ENCODE data around the gene PRPF8. TPM values are rescaled to one million over a fixed set of nuclear protein-coding genes. Genes with fewer than 3 reads are reported as not detected.
"Not testable (repeated sequence)": the region's sequence is repeated elsewhere in the genome, so short reads cannot be mapped to it uniquely, and the experiment has no call there.

The PRPF8 gene
- total RNA-seq, 1 donor from 2014 or later: 79.6 TPM

GRCh38 chr17:1688405-1688804, 3.7 kb upstream of the PRPF8 start:
- not testable (repeated sequence) for DNase-seq

- DNase-seq: no peak
These were observed 1.4 kb upstream of the PRPF8 start for GRCh38 chr17:1686086-1686485.

GRCh38 chr17:1683459-1683858, 1.2 kb downstream of the PRPF8 start:
- DNase-seq: no peak

- DNase-seq: no peak
These were observed 8.3 kb downstream of the PRPF8 start for GRCh38 chr17:1676401-1676800.

- DNase-seq: peak; percentile 30
These were observed 11.5 kb downstream of the PRPF8 start for GRCh38 chr17:1673041-1673785.

- not testable (repeated sequence) for DNase-seq
These were observed 20.7 kb downstream of the PRPF8 start for GRCh38 chr17:1663934-1664333.

- no peak for DNase-seq
These were observed 23.6 kb downstream of the PRPF8 start for GRCh38 chr17:1661045-1661444.

- no peak for DNase-seq
These were observed 26.6 kb downstream of the PRPF8 start for GRCh38 chr17:1658100-1658499.

- no peak for DNase-seq
These were observed 30.9 kb downstream of the PRPF8 start for GRCh38 chr17:1653735-1654134.

GRCh38 chr17:1652794-1653193, 31.9 kb downstream of the PRPF8 start:
- not testable (repeated sequence) for DNase-seq

GRCh38 chr17:1651559-1651844, 33.2 kb downstream of the PRPF8 start:
- DNase-seq: no peak

GRCh38 chr17:1650731-1651558, 33.7 kb downstream of the PRPF8 start:
- DNase-seq: no peak

GRCh38 chr17:1649844-1650501, 34.7 kb downstream of the PRPF8 start, which contains the start of gene RILP:
RILP (minus strand) TSS chr17:1649866; CDS start chr17:1649804, 62 bp downstream.
- peak; percentile 67 for DNase-seq

GRCh38 chr17:1648963-1649843, 35.5 kb downstream of the PRPF8 start:
- DNase-seq: peak; percentile 98

- DNase-seq: peak; percentile 64
These were observed 36.3 kb downstream of the PRPF8 start for GRCh38 chr17:1648173-1648962.

- DNase-seq: no peak
These were observed 36.9 kb downstream of the PRPF8 start for GRCh38 chr17:1647802-1648171.

- DNase-seq: no peak
These were observed 38.3 kb downstream of the PRPF8 start for GRCh38 chr17:1646199-1646875.

GRCh38 chr17:1645207-1646171, 39.2 kb downstream of the PRPF8 start, which contains the start of gene SCARF1:
SCARF1 (minus strand) TSS chr17:1645732; CDS start chr17:1645697, 35 bp downstream.
- DNase-seq: peak; percentile 87

- peak; percentile 76 for DNase-seq
These were observed 40.0 kb downstream of the PRPF8 start for GRCh38 chr17:1644493-1645206.
